IPS-20b (cell line): ENCODE measurements around the gene BCAR3.

Source experiments
- H3K27ac ChIP-seq: one replicate; pipeline ENCODE4 v1.5.1; 2013; ENCODE audit warnings: low read length
- H3K27me3 ChIP-seq: 2 replicates; pipeline ENCODE4 v1.6.1; 2013; ENCODE audit warnings: mild to moderate bottlenecking, low read length, inconsistent platforms; ENCODE audit not compliant: insufficient read depth
- H3K36me3 ChIP-seq: 2 replicates; pipeline ENCODE4 v1.6.1; 2013; ENCODE audit warnings: low read depth, mild to moderate bottlenecking, inconsistent platforms, low read length, moderate library complexity; ENCODE audit not compliant: insufficient read depth
- H3K4me1 ChIP-seq: 2 replicates; pipeline ENCODE4 v1.6.1; 2013; ENCODE audit warnings: mild to moderate bottlenecking, control low read depth, inconsistent platforms, low read length, moderate library complexity; ENCODE audit not compliant: insufficient read depth
- H3K4me3 ChIP-seq: 2 replicates; pipeline ENCODE4 v1.5.1; 2013; ENCODE audit warnings: mild to moderate bottlenecking, low read length, inconsistent platforms
- H3K9ac ChIP-seq: 2 replicates; pipeline ENCODE4 v1.6.1; 2013; ENCODE audit warnings: low read depth, mild to moderate bottlenecking, inconsistent platforms, low read length, moderate library complexity
- H3K9me3 ChIP-seq: 2 replicates; pipeline ENCODE4 v1.6.1; 2013; ENCODE audit warnings: mild to moderate bottlenecking, low read depth, low read length, inconsistent platforms; ENCODE audit not compliant: insufficient read depth

Gene BCAR3

GRCh38 chr1:93649231-93649630 lies 32.4 kb downstream of the BCAR3 start:
- H3K4me1 ChIP-seq: peaks cover 14% of the 10 kb centered on the region
- no peak overlapping the region for H3K27ac ChIP-seq
- H3K27me3 ChIP-seq: no peaks in the 10 kb centered on the region
- H3K36me3 ChIP-seq: no peaks in the 10 kb centered on the region
- no peaks in the 10 kb centered on the region for H3K9me3 ChIP-seq
- H3K4me3 ChIP-seq: no peak overlapping the region
- no peak overlapping the region for H3K9ac ChIP-seq

DNA sequence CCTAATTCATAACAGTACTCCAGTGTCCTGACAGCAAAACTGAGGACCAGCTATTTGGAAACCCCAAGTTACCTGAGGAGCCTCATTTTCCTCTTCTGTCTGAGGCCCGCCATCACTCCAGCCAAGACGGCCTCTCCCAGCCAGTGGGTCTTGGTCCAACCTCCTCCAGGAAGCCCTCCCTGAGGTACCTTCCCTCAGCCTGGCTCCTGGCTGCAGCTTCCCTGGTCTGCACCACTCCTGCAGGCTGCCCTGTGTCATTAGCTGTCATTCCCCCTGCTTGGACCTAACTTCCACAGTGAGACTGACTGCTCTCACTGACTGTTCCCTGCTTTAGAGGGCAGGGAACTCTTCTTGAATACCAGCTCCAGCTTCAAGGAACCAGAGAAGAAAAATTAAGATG lies 33.0 kb downstream of the BCAR3 start:
- Histone ChIP-seq H3K36me3 (no peaks in the 10 kb centered on the region), H3K9me3 (no peaks in the 10 kb centered on the region), H3K27ac (no peak overlapping the region), H3K9ac (no peak overlapping the region), H3K4me1 (peaks cover 17% of the 10 kb centered on the region), H3K27me3 (no peaks in the 10 kb centered on the region), H3K4me3 (no peak overlapping the region)

- H3K36me3 ChIP-seq: no peaks in the 10 kb centered on the region
- no peak overlapping the region for H3K9ac ChIP-seq
- H3K4me1 ChIP-seq: peaks cover 34% of the 10 kb centered on the region
These were observed 40.1 kb downstream of the BCAR3 start for GRCh38 chr1:93641527-93641926.

DNA sequence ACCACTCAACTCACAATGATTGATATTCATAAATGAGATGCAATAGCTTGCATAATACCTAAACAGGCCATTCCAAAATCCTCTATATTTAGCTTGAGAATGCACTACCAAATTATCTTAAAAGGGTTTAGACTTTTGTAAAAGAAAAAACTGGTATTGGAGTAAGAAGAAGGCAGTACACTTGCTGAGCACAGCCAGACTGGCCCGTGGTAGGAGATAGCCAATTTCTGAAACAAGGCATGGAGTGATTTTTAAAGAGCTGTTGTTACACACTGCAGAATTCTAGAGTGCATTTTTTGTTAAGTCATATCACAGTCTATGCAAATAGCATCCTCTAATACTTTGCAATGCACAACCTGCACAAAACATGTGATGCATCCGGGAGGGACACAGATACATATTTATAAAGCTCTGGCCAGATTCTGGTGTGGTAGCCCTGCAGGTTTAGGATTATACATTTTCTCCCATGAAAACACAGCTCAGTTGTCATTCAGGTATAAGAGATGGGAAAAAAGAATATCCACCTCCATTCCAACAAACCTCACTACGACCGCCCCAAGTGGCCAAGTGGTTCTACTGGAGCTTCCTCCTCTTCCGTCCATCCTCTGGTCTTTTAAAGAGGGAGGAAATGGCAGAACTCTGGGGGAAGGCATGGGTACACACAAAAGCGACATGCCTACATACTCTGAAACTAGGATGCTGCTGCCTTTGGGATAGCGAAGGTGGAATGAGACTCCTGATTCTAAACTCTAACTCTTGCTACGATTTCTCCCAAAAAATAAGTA lies 40.8 kb downstream of the BCAR3 start:
- H3K4me3 ChIP-seq: no peak overlapping the region
- H3K36me3 ChIP-seq: no peaks in the 10 kb centered on the region

More at GRCh38 chr1:93641527-93641926, 40.1 kb downstream of the BCAR3 start:
- Histone ChIP-seq H3K27me3 (no peaks in the 10 kb centered on the region), H3K27ac (no peak overlapping the region), H3K4me3 (no peak overlapping the region), H3K9me3 (no peaks in the 10 kb centered on the region)

GRCh38 chr1:93638981-93639380 lies 42.7 kb downstream of the BCAR3 start:
- peaks cover 33% of the 10 kb centered on the region for H3K4me1 ChIP-seq
- no peaks in the 10 kb centered on the region for H3K9me3 ChIP-seq
- H3K9ac ChIP-seq: no peak overlapping the region
- H3K4me3 ChIP-seq: no peak overlapping the region
- no peaks in the 10 kb centered on the region for H3K36me3 ChIP-seq
- no peak overlapping the region for H3K27ac ChIP-seq
- H3K27me3 ChIP-seq: no peaks in the 10 kb centered on the region

More for the DNA sequence above, 40.8 kb downstream of the BCAR3 start:
- Histone ChIP-seq H3K9ac (no peak overlapping the region), H3K27me3 (no peaks in the 10 kb centered on the region), H3K4me1 (peaks cover 35% of the 10 kb centered on the region), H3K27ac (no peak overlapping the region), H3K9me3 (no peaks in the 10 kb centered on the region)

DNA sequence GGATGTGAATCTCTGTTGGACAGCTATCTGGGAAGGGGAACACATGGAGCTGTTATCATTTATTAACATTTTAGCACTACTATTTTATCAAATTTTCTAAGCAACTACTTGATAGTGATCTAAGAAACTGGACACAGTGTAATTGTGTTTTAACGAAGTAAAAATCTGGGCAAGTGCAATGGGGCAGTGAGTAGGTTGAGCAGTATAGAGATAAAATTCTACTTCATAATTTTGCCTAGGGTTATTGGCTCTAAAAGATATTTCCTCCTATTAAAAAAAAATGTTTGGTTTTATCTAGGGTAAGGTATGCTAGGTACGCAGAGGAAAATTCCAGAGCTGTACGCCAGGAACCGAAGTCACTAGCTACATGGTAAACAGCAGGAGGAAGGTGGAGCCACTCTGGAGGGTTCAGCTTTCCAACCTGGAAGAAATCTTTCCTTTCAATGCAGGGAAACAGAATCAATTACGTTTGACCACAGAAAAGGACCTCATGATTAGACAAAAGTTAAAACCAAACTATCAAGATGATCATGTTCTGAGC lies 43.3 kb downstream of the BCAR3 start:
- H3K9me3 ChIP-seq: no peaks in the 10 kb centered on the region
- no peak overlapping the region for H3K27ac ChIP-seq
- H3K9ac ChIP-seq: no peak overlapping the region
- H3K27me3 ChIP-seq: no peaks in the 10 kb centered on the region
- H3K36me3 ChIP-seq: no peaks in the 10 kb centered on the region
- no peak overlapping the region for H3K4me3 ChIP-seq
- peaks cover 29% of the 10 kb centered on the region for H3K4me1 ChIP-seq

DNA sequence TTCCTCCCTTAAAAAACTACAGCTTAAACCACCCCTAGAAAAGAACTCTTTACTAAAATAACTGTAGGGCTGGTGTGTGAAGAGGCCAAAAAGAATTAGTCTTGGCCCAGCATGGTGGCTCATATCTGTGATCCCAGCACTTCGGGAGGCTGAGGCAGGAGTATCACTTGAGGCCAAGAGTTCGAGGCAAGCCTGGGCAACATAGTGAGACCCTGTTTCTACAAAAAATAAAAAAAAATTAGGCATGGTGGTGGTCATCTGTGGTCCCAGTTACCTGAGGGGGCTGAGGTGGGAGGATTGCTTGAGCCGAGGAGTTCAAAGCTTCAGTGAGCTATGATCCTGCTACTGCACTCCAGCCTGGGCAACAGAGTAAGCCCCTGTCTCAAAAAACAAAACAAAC lies 44.9 kb downstream of the BCAR3 start:
- Histone ChIP-seq H3K27ac (peak overlapping the region; percentile 81), H3K36me3 (no peaks in the 10 kb centered on the region)

DNA sequence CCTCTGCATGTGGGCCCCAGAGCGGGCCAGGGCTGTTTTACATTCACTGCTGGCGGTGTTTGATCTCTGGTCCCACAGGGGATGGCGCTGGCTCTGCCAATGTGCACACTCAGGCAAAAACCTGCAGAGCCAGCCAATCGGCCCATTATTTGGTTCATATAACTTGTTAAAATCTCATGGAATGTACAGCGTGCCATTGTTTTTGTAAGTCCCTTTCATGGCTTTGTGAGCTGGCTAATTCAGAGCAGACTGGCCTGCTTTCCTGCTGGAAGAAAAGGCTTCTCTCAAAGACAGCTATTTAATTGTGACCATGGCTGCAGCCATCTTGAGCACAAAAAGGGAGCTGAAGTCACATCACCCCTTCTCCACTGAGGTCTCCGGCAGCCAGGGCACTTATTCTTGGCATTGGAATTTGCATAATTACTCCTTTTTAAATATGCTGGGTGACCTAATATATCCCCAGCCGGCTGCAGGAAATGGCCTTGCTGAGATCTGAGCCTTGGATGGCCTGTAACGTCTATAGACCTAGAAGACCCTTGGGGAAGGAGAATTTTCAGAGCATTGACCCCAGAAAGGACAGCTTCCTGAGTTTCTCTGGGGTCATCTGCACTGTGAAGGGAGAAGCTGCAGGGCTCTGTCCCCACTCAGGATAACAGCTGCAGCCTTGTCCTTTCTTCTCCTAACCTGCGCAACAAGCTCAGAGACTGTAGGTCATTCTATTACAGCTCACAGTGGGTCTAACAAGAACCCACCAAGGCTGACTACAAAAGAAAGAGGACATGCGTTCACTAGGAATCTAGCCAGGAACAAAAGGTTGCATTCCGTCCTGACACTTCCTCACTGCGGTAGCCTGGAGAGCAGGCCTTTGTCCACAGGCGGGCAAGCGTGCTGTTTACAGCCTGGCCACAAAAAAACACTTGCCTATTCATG lies 45.8 kb downstream of the BCAR3 start:
- Histone ChIP-seq H3K9ac (peak overlapping the region; percentile 74), H3K4me3 (peak overlapping the region; percentile 22; the same call in 1 of the 2 replicates), H3K36me3 (no peaks in the 10 kb centered on the region), H3K4me1 (peaks cover 26% of the 10 kb centered on the region), H3K27me3 (no peaks in the 10 kb centered on the region), H3K27ac (peak overlapping the region; percentile 83), H3K9me3 (no peaks in the 10 kb centered on the region)

More for the DNA sequence above, 44.9 kb downstream of the BCAR3 start:
- Histone ChIP-seq H3K9ac (peak overlapping the region; percentile 31; the same call in 1 of the 2 replicates), H3K4me1 (peaks cover 26% of the 10 kb centered on the region), H3K9me3 (no peaks in the 10 kb centered on the region), H3K4me3 (no peak overlapping the region), H3K27me3 (no peaks in the 10 kb centered on the region)

GRCh38 chr1:93633313-93633712 lies 48.3 kb downstream of the BCAR3 start:
- no peak overlapping the region for H3K27ac ChIP-seq
- no peaks in the 10 kb centered on the region for H3K36me3 ChIP-seq
- no peaks in the 10 kb centered on the region for H3K9me3 ChIP-seq
- no peaks in the 10 kb centered on the region for H3K27me3 ChIP-seq
- peaks cover 17% of the 10 kb centered on the region for H3K4me1 ChIP-seq
- H3K4me3 ChIP-seq: no peak overlapping the region
- no peak overlapping the region for H3K9ac ChIP-seq

- H3K4me1 ChIP-seq: peaks cover 16% of the 10 kb centered on the region
- no peaks in the 10 kb centered on the region for H3K36me3 ChIP-seq
These were observed 49.8 kb downstream of the BCAR3 start for GRCh38 chr1:93631626-93632365.

DNA sequence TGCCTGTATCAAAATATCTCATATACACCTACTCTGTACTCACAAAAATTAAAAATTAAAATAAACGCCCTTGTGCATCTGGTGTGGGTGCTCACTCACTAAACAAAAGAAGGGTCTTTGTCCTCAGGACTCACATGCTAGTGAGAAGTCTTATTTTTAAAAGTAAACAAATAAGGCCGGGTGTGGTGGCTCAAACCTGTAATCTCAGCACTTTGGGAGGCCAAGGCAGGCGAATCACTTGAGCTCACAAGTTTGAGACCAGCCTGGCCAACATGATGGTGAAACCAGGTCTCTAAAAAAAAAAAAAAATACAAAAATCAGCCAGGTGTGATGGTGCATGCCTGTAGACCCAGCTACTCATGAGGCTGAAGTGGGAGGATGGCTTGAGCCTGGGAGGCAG lies 51.5 kb downstream of the BCAR3 start:
- Histone ChIP-seq H3K9me3 (no peaks in the 10 kb centered on the region), H3K4me3 (no peak overlapping the region), H3K27me3 (no peaks in the 10 kb centered on the region), H3K27ac (no peak overlapping the region), H3K4me1 (peaks cover 3% of the 10 kb centered on the region; the same call in 1 of the 2 replicates), H3K36me3 (no peaks in the 10 kb centered on the region), H3K9ac (no peak overlapping the region)

More at GRCh38 chr1:93631626-93632365, 49.8 kb downstream of the BCAR3 start:
- H3K27ac ChIP-seq: no peak overlapping the region
- no peaks in the 10 kb centered on the region for H3K27me3 ChIP-seq
- H3K9me3 ChIP-seq: no peaks in the 10 kb centered on the region
- no peak overlapping the region for H3K9ac ChIP-seq
- H3K4me3 ChIP-seq: no peak overlapping the region
